H9 (cell line): ENCODE measurements around the gene GPR34. TPM values are rescaled to one million over a fixed set of nuclear protein-coding genes. Genes with fewer than 3 reads are reported as not detected.

Source experiments
- DNase-seq: peaks from one replicate; pipeline ENCODE4 v3.0.0-alpha.2; 2017
- H2AFZ ChIP-seq: one replicate; pipeline ENCODE4 v1.6.1; 2013; ENCODE audit warnings: mild to moderate bottlenecking, low read length, control low read depth, moderate library complexity
- H2AK5ac ChIP-seq: 2 replicates; pipeline ENCODE4 v1.6.1; 2013; ENCODE audit warnings: low read length, control low read depth, mixed read lengths; ENCODE audit not compliant: insufficient read length
- H2BK120ac ChIP-seq: one replicate; pipeline ENCODE4 v1.6.1; 2013; ENCODE audit warnings: low read depth, mild to moderate bottlenecking, low read length, control low read depth, inconsistent platforms; ENCODE audit not compliant: poor library complexity, severe bottlenecking
- H2BK12ac ChIP-seq: 2 replicates; pipeline ENCODE4 v1.6.1; 2013; ENCODE audit warnings: low read length, control low read depth, mixed read lengths, low read depth; ENCODE audit not compliant: insufficient read length
- H2BK15ac ChIP-seq: 2 replicates; pipeline ENCODE4 v1.6.1; 2013; ENCODE audit warnings: low read depth, low read length, control low read depth
- H2BK20ac ChIP-seq: one replicate; pipeline ENCODE4 v1.6.1; 2013; ENCODE audit warnings: low read depth, mild to moderate bottlenecking, low read length, control low read depth, inconsistent platforms; ENCODE audit not compliant: poor library complexity, severe bottlenecking
- H2BK5ac ChIP-seq: 2 replicates; pipeline ENCODE4 v1.6.1; 2013; ENCODE audit warnings: low read length, control low read depth, mixed read lengths; ENCODE audit not compliant: insufficient read length
- H3K14ac ChIP-seq: 2 replicates; pipeline ENCODE4 v1.6.1; 2013; ENCODE audit warnings: low read length, control low read depth; ENCODE audit not compliant: insufficient read depth
- H3K18ac ChIP-seq: 2 replicates; pipeline ENCODE4 v1.6.1; 2013; ENCODE audit warnings: low read depth, mild to moderate bottlenecking, mixed read lengths, low read length, control low read depth; ENCODE audit not compliant: insufficient read length
- H3K23ac ChIP-seq: 2 replicates; pipeline ENCODE4 v1.6.1; 2013; ENCODE audit warnings: low read length, control low read depth, mixed read lengths, low read depth; ENCODE audit not compliant: insufficient read length
- H3K23me2 ChIP-seq: 2 replicates; pipeline ENCODE4 v1.6.1; 2013; ENCODE audit warnings: low read depth, mild to moderate bottlenecking, mixed read lengths, low read length, control low read depth; ENCODE audit not compliant: insufficient read length, poor library complexity, severe bottlenecking
- H3K27ac ChIP-seq: 2 replicates; pipeline ENCODE4 v1.5.1; 2013; ENCODE audit warnings: low read length, control low read depth, mixed read lengths, low read depth; ENCODE audit not compliant: insufficient read length
- H3K27me3 ChIP-seq: 2 replicates; pipeline ENCODE4 v1.6.1; 2013; ENCODE audit warnings: low read length, control low read depth, inconsistent platforms; ENCODE audit not compliant: insufficient read depth
- H3K4ac ChIP-seq: 2 replicates; pipeline ENCODE4 v1.6.1; 2013; ENCODE audit warnings: low read depth, mild to moderate bottlenecking, control low read depth, inconsistent platforms, low read length, moderate library complexity
- H3K4me1 ChIP-seq: 2 replicates; pipeline ENCODE4 v1.6.1; 2013; ENCODE audit warnings: low read length, control low read depth, inconsistent platforms; ENCODE audit not compliant: insufficient read depth
- H3K4me2 ChIP-seq: 2 replicates; pipeline ENCODE4 v1.6.1; 2013; ENCODE audit warnings: low read length, control low read depth, mixed read lengths; ENCODE audit not compliant: insufficient read length, insufficient read depth
- H3K56ac ChIP-seq: 2 replicates; pipeline ENCODE4 v1.6.1; 2013; ENCODE audit warnings: low read depth, mild to moderate bottlenecking, mixed read lengths, low read length, control low read depth; ENCODE audit not compliant: insufficient read length
- H3K79me1 ChIP-seq: 2 replicates; pipeline ENCODE4 v1.6.1; 2013; ENCODE audit warnings: low read depth, mild to moderate bottlenecking, moderate library complexity, low read length, control low read depth, inconsistent platforms; ENCODE audit not compliant: insufficient read depth, poor library complexity, severe bottlenecking
- H3K79me2 ChIP-seq: 2 replicates; pipeline ENCODE4 v1.6.1; 2013; ENCODE audit warnings: low read length, control low read depth, inconsistent platforms; ENCODE audit not compliant: insufficient read depth
- H3K9ac ChIP-seq: 2 replicates; pipeline ENCODE4 v1.6.1; 2013; ENCODE audit warnings: low read length, control low read depth, mixed read lengths; ENCODE audit not compliant: insufficient read length; ENCODE audit errors: extremely low read depth
- H3K9me3 ChIP-seq: one replicate; pipeline ENCODE4 v1.6.1; 2013; ENCODE audit warnings: low read depth, low read length, inconsistent platforms; ENCODE audit not compliant: control insufficient read depth
- H3T11ph ChIP-seq: one replicate; pipeline ENCODE4 v1.6.1; 2013; ENCODE audit warnings: mild to moderate bottlenecking, low read length, control low read depth, inconsistent platforms
- H4K20me1 ChIP-seq: one replicate; pipeline ENCODE4 v1.6.1; 2013; ENCODE audit not compliant: control insufficient read depth, insufficient read length, insufficient read depth
- H4K5ac ChIP-seq: 2 replicates; pipeline ENCODE4 v1.6.1; 2013; ENCODE audit warnings: low read depth, mild to moderate bottlenecking, mixed read lengths, low read length, control low read depth; ENCODE audit not compliant: insufficient read length
- H4K8ac ChIP-seq: replicated peaks from 2 replicates; pipeline ENCODE4 v1.6.1; 2013; ENCODE audit warnings: low read length, control low read depth, mixed read lengths, low read depth; ENCODE audit not compliant: insufficient read length
- H4K91ac ChIP-seq: 2 replicates; pipeline ENCODE4 v1.6.1; 2013; ENCODE audit warnings: low read depth, mild to moderate bottlenecking, moderate library complexity, mixed read lengths, low read length, control low read depth; ENCODE audit not compliant: insufficient read length
- H3K27ac Mint-ChIP-seq, 3 experiments: 2 replicates in 2 of 3; 3 replicates in 1 of 3; pipeline ENCODE4 v1.8.0; 2020 to 2021; ENCODE audit warnings: mixed read lengths in 3 of 3, mild to moderate bottlenecking in 1 of 3, moderate library complexity in 1 of 3
- H3K27me3 Mint-ChIP-seq: 2 replicates; pipeline ENCODE4 v1.8.0; 2021; ENCODE audit warnings: low read depth, mild to moderate bottlenecking, moderate library complexity, mixed read lengths
- H3K36me3 Mint-ChIP-seq, 3 experiments: 2 replicates in 2 of 3; 3 replicates in 1 of 3; pipeline ENCODE4 v1.8.0; 2020 to 2021; ENCODE audit warnings: low read depth in 3 of 3, mixed read lengths in 3 of 3; ENCODE audit not compliant: insufficient read depth in 1 of 3
- H3K4me1 Mint-ChIP-seq, 2 experiments: 2 replicates each; pipeline ENCODE4 v1.8.0; 2020; ENCODE audit warnings: mixed read lengths in 2 of 2
- H3K4me3 Mint-ChIP-seq, 2 experiments: 2 replicates in 1 of 2; 3 replicates in 1 of 2; pipeline ENCODE4 v1.8.0; 2020 to 2021; ENCODE audit warnings: mild to moderate bottlenecking in 2 of 2, mixed read lengths in 2 of 2, moderate library complexity in 1 of 2
- H3K9me3 Mint-ChIP-seq, 2 experiments: 2 replicates in 1 of 2; 3 replicates in 1 of 2; pipeline ENCODE4 v1.8.0; 2020; ENCODE audit warnings: mild to moderate bottlenecking in 2 of 2, mixed read lengths in 2 of 2, moderate library complexity in 1 of 2
- CTCF ChIP-seq: fragments of 200-600 bp; sonication (generic); conservative IDR thresholded peaks from 3 replicates; pipeline ENCODE4 v1.8.0; 2021; ENCODE audit warnings: antibody characterized with exemption, mild to moderate bottlenecking
- WGBS: extraction: QIAGEN DNeasy Blood & Tissue Kit; methylation state at CpG from one replicate; pipeline ENCODE4 v1.1.7; 2013; ENCODE audit warnings: missing lambda C conversion rate, low lambda C conversion rate, mixed read lengths; ENCODE audit not compliant: insufficient read length; ENCODE audit errors: extremely low coverage; 5-methylcytosine and 5-hydroxymethylcytosine counted together
- total RNA-seq: library from RNA; stranded (reverse); gene quantifications from 2 replicates; pipeline ENCODE4 v1.2.1, GENCODE V29; 2021

Gene GPR34
- total RNA-seq, 1 experiment from 2014 or later: not detected

GRCh38 chrX:41711021-41711667, 22.4 kb downstream of the GPR34 start:
- H3K27ac ChIP-seq: peak overlapping the region; percentile 39
- H3K56ac ChIP-seq: no peak overlapping the region
- H3T11ph ChIP-seq: no peak overlapping the region
- Mint-ChIP-seq H3K4me1 (peaks cover 20 to 38% of the 10 kb centered on the region in 2 experiments), H3K4me3 (no peak overlapping the region), H3K9me3 (peaks cover 54 to 56% of the 10 kb centered on the region in 2 experiments), H3K27ac (peak overlapping the region in 1 of 3 experiments; percentile 86; a peak in 2 of 7 replicates), H3K27me3 (no peaks in the 10 kb centered on the region), H3K36me3 (peaks cover 4 to 7% (median 7%) of the 10 kb centered on the region in 3 experiments; a peak in 6 of 7 replicates)
- no peaks in the 10 kb centered on the region for H3K79me1 ChIP-seq
- no peaks in the 10 kb centered on the region for H3K23me2 ChIP-seq
- no peak overlapping the region for H4K91ac ChIP-seq
- peak overlapping the region; percentile 62 for H2BK12ac ChIP-seq
- H2BK5ac ChIP-seq: no peak overlapping the region
- no peaks in the 10 kb centered on the region for H4K20me1 ChIP-seq
- no peak for DNase-seq
- no peaks in the 10 kb centered on the region for H3K27me3 ChIP-seq
- TF ChIP-seq CTCF: no peak
- no peak overlapping the region for H2AK5ac ChIP-seq
- no peaks in the 10 kb centered on the region for H3K9me3 ChIP-seq
- peak overlapping the region; percentile 89; the same call in 1 of the 2 replicates for H2BK15ac ChIP-seq
- no peak overlapping the region for H3K4ac ChIP-seq
- H3K9ac ChIP-seq: no peak overlapping the region
- no peak overlapping the region for H4K8ac ChIP-seq
- WGBS: no CpG with 5 or more reads among the region's 5 CpGs
- H2BK20ac ChIP-seq: no peak overlapping the region
- H2BK120ac ChIP-seq: no peak overlapping the region
- no peak overlapping the region for H3K4me2 ChIP-seq
- peaks cover 14% of the 10 kb centered on the region; the same call in 1 of the 2 replicates for H3K4me1 ChIP-seq
- no peak overlapping the region for H3K23ac ChIP-seq
- H4K5ac ChIP-seq: no peak overlapping the region
- H3K14ac ChIP-seq: no peak overlapping the region
- H3K79me2 ChIP-seq: no peaks in the 10 kb centered on the region
- H2AFZ ChIP-seq: no peak overlapping the region
- no peak overlapping the region for H3K18ac ChIP-seq
